NCI-H1417 treated with DMSO at 0.1 percent for 48 hours (cell line): ENCODE data around the gene NDUFA12.
A peak's percentile ranks its signal among the peaks of the same experiment; 100 is the strongest.

ENCODE experiments used
- DNase-seq: peaks from one replicate; lab custom pipeline; 2025; lab: John Stamatoyannopoulos, UW

NDUFA12 gene

DNA sequence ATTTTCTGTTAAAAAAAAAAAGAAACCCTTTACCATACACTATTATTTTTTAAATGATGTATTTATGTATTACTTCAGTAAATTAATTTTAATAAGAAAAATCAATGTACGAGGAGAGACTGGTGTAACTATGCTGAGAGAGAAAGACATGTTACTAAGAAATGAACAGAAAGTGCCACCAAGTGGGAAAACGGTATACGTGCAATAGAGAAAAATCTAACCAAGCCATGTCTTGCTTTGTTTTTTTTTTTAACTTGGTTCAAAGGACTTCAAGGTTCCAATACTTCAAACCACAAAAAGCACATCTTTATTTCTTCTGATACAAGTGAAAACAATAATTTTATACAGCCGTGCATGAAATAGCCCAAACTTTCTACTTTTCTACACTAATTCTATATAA is 22.9 kb downstream of the NDUFA12 start:
- no peak for DNase-seq

- DNase-seq: no peak
Observed at GRCh38 chr12:94979941-94980340, 23.6 kb downstream of the NDUFA12 start.

GRCh38 chr12:94977766-94978468 is 25.6 kb downstream of the NDUFA12 start:
- no peak for DNase-seq

DNA sequence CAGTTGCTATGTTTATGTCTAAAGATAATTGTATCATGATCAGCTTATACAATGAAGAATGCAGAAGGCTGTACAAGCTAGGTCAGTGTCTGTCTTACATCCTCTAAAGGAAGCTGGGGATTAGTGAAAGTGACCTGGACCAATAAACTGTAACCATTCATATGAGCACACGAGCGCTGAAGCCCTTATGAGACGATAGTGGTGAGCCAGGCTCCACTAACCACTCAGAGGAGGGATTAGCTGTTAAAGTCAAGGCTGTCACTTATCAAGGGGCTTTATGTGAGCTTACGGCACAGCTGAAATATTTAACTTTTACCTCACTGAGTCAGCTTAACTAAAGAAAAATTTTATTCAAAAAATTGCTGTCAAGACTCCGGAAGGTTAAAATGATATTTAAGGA is 30.3 kb downstream of the NDUFA12 start:
- DNase-seq: no peak

DNA sequence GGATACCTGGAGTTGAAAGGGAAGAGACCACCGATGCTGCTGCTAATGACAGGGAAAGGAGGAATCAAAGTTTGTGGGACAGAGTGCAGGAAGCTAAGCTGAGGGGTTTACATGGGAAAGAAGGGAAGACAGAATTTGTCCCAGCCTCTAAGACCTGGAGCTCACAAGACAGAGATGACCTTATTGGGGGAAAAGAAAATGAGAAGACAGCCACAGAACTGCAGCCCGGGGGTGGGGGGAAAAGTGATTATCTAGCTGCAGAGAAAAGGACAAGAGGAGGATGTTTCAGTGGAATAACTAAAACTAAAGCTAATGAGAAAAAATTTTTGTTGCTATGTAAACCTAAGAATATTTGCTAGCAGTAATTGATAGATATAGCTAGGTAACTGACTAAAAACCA is 30.7 kb downstream of the NDUFA12 start:
- DNase-seq: no peak

DNA sequence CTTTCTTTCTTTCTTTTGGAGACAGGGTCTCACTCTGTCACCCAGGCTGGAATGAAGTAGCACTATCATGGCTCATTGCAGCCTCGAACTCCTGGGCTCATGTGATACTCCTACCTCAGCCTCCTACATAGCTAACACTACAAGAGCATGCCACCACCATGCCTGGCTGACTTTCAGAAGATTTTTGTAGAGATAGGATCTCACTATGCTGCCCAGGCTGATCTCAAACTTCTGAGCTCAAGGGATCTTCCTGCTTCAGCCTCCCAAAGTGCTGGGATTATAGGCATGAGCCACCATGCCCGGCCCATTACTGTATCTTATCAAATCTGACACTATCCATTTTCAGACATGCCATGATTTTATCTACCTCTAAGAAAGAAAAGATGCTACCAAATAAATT is 31.6 kb downstream of the NDUFA12 start:
- no peak for DNase-seq

DNA sequence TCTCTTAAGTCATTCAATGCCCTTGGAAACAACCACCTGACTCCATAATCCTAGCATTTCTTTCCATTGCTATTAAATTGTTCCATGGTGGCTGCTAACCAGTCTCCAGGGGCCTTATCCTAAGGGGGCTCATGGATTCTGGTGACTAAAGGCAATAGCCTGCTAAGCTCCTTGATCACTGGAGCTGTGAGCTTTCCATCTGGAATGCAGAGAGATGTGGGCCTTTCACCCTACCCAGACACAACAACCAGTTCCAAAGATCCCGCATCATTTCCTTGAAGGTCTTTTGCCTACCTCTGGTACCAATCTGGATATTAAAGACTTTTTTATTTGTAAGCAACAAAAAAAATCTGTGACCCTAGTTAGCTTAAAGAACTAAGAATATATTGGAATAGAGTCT is 32.9 kb downstream of the NDUFA12 start:
- DNase-seq: no peak

DNA sequence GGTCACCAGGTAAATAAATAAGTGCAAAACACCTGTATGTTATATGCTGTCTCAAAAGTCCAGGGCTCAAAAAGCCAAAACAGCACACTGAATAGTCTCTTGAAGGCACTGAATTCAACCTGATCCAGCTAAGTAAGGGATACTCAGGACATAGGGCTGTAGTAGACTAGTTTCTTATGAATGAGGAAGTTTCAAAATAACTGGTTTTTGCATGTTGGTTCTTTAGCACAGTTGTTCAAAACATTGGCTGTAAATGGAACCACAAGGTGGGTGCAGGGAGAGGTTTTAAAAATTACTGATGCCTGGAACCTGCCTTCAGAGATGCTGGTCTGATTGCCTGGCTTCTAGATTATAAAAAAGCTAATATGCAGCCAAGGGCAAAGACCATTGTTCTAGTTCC is 34.1 kb downstream of the NDUFA12 start:
- DNase-seq: no peak

DNA sequence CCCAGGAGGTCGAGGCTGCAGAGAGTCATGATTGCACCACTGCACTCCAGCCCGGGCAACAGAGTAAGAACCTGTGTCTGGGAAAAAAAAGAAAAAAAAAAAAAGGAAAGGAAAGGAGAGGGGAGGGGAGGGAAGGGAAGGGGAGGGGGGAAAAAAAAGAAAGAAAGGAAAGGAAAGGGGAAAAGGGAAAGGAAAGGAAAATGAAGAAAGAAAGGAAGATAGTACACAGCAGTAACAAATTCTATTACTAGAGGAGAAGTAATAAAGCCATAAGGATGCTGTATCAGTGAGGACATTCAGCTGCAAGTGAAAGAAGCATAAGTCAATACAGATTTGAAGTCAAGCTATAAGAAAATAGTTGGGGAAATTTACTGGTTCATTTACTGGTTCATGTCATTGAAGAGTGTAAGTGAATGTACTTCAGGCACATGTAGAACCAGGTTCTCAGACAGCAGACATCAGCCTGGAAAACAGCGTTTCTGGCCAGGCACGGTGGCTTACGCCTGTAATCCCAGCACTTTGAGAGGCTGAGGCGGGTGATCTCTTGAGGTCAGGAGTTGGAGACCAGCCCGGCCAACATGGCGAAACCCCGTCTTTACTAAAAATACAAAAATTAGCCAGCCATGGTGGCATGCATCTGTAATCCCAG is 37.4 kb downstream of the NDUFA12 start:
- no peak for DNase-seq

GRCh38 chr12:94963649-94964048 is 39.8 kb downstream of the NDUFA12 start:
- DNase-seq: no peak

DNA sequence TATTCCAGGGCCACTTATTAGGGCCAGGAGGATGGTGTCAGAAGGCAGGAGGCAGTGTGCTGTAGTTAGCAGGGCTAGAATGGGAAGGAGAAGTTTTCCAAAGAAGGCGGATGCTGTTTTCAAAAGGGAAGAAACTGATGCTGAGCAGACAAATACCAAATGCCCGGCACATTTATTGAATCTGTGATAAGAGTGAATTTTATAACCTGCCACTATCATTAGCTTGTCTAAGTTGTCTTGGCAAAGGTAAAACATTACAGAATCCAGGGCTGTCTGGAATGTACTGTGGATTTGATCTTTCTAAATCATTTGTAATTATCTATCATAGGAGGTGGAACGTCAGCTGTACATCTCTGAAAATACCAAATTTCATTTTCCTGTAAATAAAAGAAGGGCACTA is 40.8 kb downstream of the NDUFA12 start:
- DNase-seq: no peak

DNA sequence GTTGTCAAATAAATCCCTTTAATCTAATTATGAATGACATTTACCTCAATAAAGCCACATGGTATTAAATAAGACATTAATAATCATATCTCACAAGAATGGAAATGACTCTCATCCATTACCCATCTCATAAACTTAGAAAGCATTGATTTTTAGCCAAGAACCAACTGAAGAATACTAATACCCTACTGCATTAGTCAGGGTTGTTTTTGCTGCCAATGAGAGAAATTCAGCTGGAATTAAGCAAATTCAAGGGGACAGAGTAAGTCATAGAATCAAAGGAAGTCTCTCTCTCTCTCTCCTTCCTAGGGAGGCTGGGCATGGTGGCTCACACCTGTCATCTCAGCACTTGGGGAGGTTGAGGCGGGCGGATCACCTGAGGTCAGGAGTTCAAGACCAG is 41.6 kb downstream of the NDUFA12 start:
- DNase-seq: no peak

DNA sequence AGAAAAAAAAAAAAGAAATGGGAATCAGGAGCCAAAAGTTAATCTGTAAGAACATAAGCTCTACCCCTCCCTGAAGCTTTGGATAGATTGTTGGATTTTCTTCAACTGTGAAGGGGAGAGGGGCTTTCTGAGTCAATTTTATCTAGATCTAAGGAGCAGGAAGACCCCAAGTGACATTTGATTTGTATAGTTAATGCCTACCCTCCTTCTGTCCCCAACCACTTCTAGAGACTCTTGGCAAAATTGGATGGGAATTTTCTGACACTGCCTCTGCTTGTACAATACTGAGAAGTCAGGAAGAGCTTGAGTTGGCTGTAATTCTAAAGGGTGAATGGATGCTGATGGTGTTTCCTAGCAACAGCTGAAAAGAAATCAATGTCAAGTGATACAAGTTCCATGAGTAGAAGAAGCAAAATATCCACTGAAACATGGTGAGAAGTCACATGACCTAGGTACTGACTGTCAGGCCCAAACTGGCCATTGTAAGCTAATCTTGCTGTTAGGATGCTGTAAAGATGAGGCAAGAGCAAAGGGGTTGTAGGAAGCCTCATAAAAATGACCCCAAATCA is 42.2 kb downstream of the NDUFA12 start:
- no peak for DNase-seq

DNA sequence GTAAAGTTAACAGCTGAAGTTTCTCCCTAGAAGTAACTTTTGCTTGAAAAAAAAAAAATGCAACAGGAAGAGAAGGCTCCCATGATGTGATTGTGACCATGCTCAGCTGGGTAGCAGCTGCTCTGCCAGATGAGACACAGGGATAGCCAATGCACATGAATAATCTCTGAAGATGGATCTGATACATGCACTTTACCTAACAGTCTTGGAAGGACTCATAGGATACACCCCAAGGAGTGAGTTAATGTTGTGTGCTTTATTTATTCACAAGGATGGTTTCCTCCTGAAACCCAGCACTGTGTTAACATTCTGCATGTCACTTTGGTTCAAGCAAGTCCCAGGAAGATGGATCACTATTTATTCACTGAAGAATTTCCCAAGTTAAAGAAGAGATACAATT is 46.5 kb downstream of the NDUFA12 start:
- DNase-seq: no peak

DNA sequence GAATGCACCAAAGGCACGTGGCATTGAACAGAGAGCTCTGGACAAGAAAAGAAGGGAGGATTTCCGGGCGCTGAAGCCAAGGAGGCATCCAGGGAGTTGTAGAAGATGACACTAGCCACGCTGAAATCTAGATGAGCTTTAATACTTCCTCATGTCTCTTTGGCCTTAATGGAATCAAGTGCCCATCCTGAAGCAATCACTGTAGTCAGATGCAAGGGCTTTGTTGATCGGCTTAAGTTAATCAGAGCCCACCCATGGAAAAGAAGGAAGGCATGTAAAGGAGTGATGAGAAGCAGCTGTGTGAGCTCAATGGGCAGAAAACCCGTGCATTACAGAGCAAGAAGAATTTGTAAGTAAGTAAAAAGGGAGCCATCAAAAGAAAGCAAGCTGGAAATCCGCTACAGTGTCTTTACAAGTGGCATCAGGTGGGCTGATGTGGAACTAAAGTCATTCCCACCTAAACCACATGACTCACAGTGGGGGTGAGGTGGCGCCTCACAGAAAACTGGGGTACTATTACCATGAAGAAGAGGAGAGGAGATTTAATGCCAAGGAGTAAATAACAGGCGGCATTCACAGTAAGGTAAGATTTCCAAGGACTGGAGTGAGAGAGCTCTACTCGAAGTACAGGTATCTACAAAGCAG is 48.4 kb downstream of the NDUFA12 start:
- no peak for DNase-seq

- DNase-seq: no peak
Observed at GRCh38 chr12:94954029-94954685, 49.3 kb downstream of the NDUFA12 start.

GRCh38 chr12:94952325-94952724 is 51.2 kb downstream of the NDUFA12 start:
- DNase-seq: no peak

- DNase-seq: no peak
Observed at GRCh38 chr12:94951071-94951934, 52.2 kb downstream of the NDUFA12 start.

GRCh38 chr12:94948232-94948810 is 55.2 kb downstream of the NDUFA12 start:
- DNase-seq: no peak

GRCh38 chr12:94942663-94943062 is 60.8 kb downstream of the NDUFA12 start:
- no peak for DNase-seq

DNA sequence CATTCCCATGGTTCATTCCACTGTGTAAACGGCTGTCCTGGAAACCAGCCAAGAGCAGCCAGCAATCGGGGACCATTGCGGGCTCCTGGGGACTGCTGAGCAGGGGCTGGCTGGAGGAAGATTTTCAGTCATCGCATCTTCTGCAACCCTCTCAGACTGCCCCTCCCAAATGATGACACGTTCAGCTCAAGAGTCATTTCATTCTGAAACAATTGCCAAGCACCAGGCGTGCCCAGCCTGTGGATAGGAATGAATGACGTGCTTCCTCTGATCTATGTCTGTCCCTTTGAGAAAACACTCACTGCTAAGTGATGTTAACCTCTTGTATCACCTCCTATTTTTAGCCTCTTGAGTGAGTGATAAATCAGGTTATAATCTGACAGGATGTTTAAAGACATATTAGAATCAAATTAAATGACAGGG is 62.0 kb downstream of the NDUFA12 start:
- DNase-seq: peak; percentile 20
